GM12891 (cell line): Measurements from ENCODE around the gene KNL1.

Experiments
- DNase-seq: peaks from one replicate; pipeline ENCODE4 v3.0.0; 2011; ENCODE audit warnings: low spot score; ENCODE audit not compliant: insufficient read length
- FAIRE-seq: peaks from 2 replicates; lab custom pipeline; 2011; peaks lifted over from hg19 to GRCh38; lab: Jason Lieb, UNC
- PAX5 ChIP-seq: IDR thresholded peaks from 2 replicates; pipeline ENCODE4 v1.6.1; 2011; ENCODE audit warnings: low read length, moderate library complexity, mild to moderate bottlenecking; ENCODE audit not compliant: insufficient read depth, severe bottlenecking
- POLR2A ChIP-seq: IDR thresholded peaks from 2 replicates; pipeline ENCODE4 v1.6.1; 2011; ENCODE audit warnings: low read depth, low read length, control low read depth
- POLR2AphosphoS5 ChIP-seq: IDR thresholded peaks from 2 replicates; pipeline ENCODE4 v1.6.1; 2011; ENCODE audit warnings: low read depth, low read length, control low read depth
- POU2F2 ChIP-seq: IDR thresholded peaks from 2 replicates; pipeline ENCODE4 v1.6.1; 2011; ENCODE audit warnings: low read depth, mild to moderate bottlenecking, control low read depth, low read length, moderate library complexity
- SPI1 ChIP-seq: IDR thresholded peaks from 2 replicates; pipeline ENCODE4 v1.6.1; 2011; ENCODE audit warnings: low read depth, low read length, control low read depth
- TAF1 ChIP-seq: IDR thresholded peaks from 2 replicates; pipeline ENCODE4 v1.6.1; 2011; ENCODE audit warnings: low read depth, low read length, control low read depth

The KNL1 gene

GRCh38 chr15:40582726-40583246 lies 11.3 kb upstream of the KNL1 start:
- FAIRE-seq (no peak), DNase-seq (no peak)
- TF ChIP-seq POLR2AphosphoS5 (no peak), POU2F2 (no peak), POLR2A (no peak), PAX5 (no peak), TAF1 (no peak), SPI1 (no peak)

GRCh38 chr15:40584191-40584590 lies 9.9 kb upstream of the KNL1 start:
- TF ChIP-seq POU2F2 (no peak), SPI1 (no peak), PAX5 (no peak), TAF1 (no peak), POLR2AphosphoS5 (no peak)
- DNase-seq (no peak), FAIRE-seq (no peak)

GRCh38 chr15:40590667-40591050 lies 3.4 kb upstream of the KNL1 start:
- DNase-seq (no peak), FAIRE-seq (no peak)
- no peak for TF ChIP-seq SPI1
- no peak for TF ChIP-seq PAX5

GRCh38 chr15:40591389-40591788 lies 2.7 kb upstream of the KNL1 start:
- FAIRE-seq (no peak), DNase-seq (no peak)
- TF ChIP-seq SPI1 (no peak), POLR2AphosphoS5 (no peak), TAF1 (no peak), PAX5 (no peak)

- no peak for DNase-seq
- FAIRE-seq, result no peak
- TF ChIP-seq POLR2A (no peak), TAF1 (no peak)
Observed at GRCh38 chr15:40593165-40593564, 884 bp upstream of the KNL1 start.

- DNase-seq, result peak; percentile 35
- FAIRE-seq, result no peak
- TF ChIP-seq PAX5 (no peak), POU2F2 (no peak), SPI1 (no peak), POLR2A (no peak), POLR2AphosphoS5 (no peak), TAF1 (no peak)
Observed at GRCh38 chr15:40594429-40594836, 384 bp downstream of the KNL1 start.

GRCh38 chr15:40595219-40595618 lies 1.2 kb downstream of the KNL1 start:
- DNase-seq (no peak), FAIRE-seq (no peak)
- no peak for TF ChIP-seq TAF1
- no peak for TF ChIP-seq SPI1
- no peak for TF ChIP-seq PAX5
- no peak for TF ChIP-seq POLR2AphosphoS5
- TF ChIP-seq POU2F2, result no peak
- no peak for TF ChIP-seq POLR2A

- FAIRE-seq (no peak), DNase-seq (no peak)
- TF ChIP-seq POLR2A, result no peak
- TF ChIP-seq POLR2AphosphoS5, result no peak
- TF ChIP-seq PAX5, result no peak
- no peak for TF ChIP-seq POU2F2
- TF ChIP-seq SPI1, result no peak
- no peak for TF ChIP-seq TAF1
Observed at GRCh38 chr15:40595773-40596172, 1.7 kb downstream of the KNL1 start.

- DNase-seq (no peak), FAIRE-seq (no peak)
- TF ChIP-seq PAX5 (no peak), POLR2A (no peak), POLR2AphosphoS5 (no peak), TAF1 (no peak)
Observed at GRCh38 chr15:40597024-40597423, 3.0 kb downstream of the KNL1 start.

- FAIRE-seq, result no peak
- no peak for DNase-seq
- TF ChIP-seq SPI1 (no peak), PAX5 (no peak), TAF1 (no peak), POLR2AphosphoS5 (no peak), POLR2A (no peak)
Observed at GRCh38 chr15:40598126-40598525, 4.1 kb downstream of the KNL1 start.

GRCh38 chr15:40598672-40599071 lies 4.6 kb downstream of the KNL1 start:
- FAIRE-seq (no peak), DNase-seq (no peak)
- TF ChIP-seq POLR2A, result no peak
